Activated T-helper 9 cell treated with anti-CD3 and anti-CD28 coated beads, Interleukin-2, amount 50 U/mL, for 16 hours (primary cell): ENCODE measurements around the gene ULK4.
"Not testable (repeated sequence)": the region's sequence is repeated elsewhere in the genome, so short reads cannot be mapped to it uniquely, and the experiment has no call there.

Experiments
- DNase-seq: peaks from one replicate; pipeline ENCODE4 v3.0.0-alpha.2; 2020; ENCODE audit warnings: low read depth

The ULK4 gene

GRCh38 chr3:41434781-41435180, 527.1 kb downstream of the ULK4 start:
- DNase-seq = no peak

- no peak for DNase-seq
Measured at GRCh38 chr3:41431386-41431785, 530.5 kb downstream of the ULK4 start.

- DNase-seq = no peak
Measured at GRCh38 chr3:41430886-41431285, 531.0 kb downstream of the ULK4 start.

- DNase-seq = no peak
Measured at GRCh38 chr3:41430391-41430790, 531.5 kb downstream of the ULK4 start.

- DNase-seq = no peak
Measured at GRCh38 chr3:41426485-41426884, 535.4 kb downstream of the ULK4 start.

GRCh38 chr3:41424543-41425300, 537.2 kb downstream of the ULK4 start:
- DNase-seq = no peak

- DNase-seq = no peak
Measured at GRCh38 chr3:41419809-41420208, 542.1 kb downstream of the ULK4 start.

- DNase-seq = no peak
Measured at GRCh38 chr3:41418961-41419691, 542.8 kb downstream of the ULK4 start.

- DNase-seq = no peak
Measured at GRCh38 chr3:41417574-41417973, 544.3 kb downstream of the ULK4 start.

GRCh38 chr3:41411065-41411464, 550.8 kb downstream of the ULK4 start:
- DNase-seq = no peak

- DNase-seq = no peak
Measured at GRCh38 chr3:41405466-41405865, 556.4 kb downstream of the ULK4 start.

GRCh38 chr3:41404582-41404981, 557.3 kb downstream of the ULK4 start:
- no peak for DNase-seq

GRCh38 chr3:41394896-41395295, 567.0 kb downstream of the ULK4 start:
- no peak for DNase-seq

GRCh38 chr3:41370765-41371535, 591.0 kb downstream of the ULK4 start:
- not testable (repeated sequence) for DNase-seq

GRCh38 chr3:41370307-41370706, 591.6 kb downstream of the ULK4 start:
- no peak for DNase-seq

- DNase-seq = no peak
Measured at GRCh38 chr3:41369838-41370237, 592.1 kb downstream of the ULK4 start.

GRCh38 chr3:41365973-41366372, 595.9 kb downstream of the ULK4 start:
- DNase-seq = no peak

GRCh38 chr3:41364736-41365135, 597.2 kb downstream of the ULK4 start:
- DNase-seq = no peak

- DNase-seq = no peak
Measured at GRCh38 chr3:41363830-41364523, 597.9 kb downstream of the ULK4 start.

GRCh38 chr3:41362638-41363559, 599.0 kb downstream of the ULK4 start:
- no peak for DNase-seq

- no peak for DNase-seq
Measured at GRCh38 chr3:41357271-41357670, 604.6 kb downstream of the ULK4 start.
